Measurements from ENCODE around the gene MARCKS.

DNA sequence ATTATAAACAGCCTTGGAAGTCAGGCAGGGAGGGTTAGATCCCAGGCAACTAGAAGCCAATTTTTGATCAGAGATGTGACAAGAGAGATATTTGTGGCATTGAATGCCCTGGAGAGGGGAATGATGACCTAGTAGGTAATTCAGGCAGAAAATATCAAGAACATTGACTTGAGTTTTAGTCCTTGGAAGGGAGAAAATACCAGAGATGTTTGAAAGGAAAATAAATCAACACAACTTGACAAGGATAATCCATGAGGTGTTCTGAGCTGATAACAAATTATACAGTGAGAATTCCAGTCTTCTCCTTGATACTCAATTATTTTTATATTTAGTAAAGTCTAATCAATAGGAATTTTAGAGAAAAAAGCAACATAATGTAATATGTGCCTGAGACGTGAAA lies 10.6 kb upstream of the MARCKS start:
- TF ChIP-seq, protein P1, sequence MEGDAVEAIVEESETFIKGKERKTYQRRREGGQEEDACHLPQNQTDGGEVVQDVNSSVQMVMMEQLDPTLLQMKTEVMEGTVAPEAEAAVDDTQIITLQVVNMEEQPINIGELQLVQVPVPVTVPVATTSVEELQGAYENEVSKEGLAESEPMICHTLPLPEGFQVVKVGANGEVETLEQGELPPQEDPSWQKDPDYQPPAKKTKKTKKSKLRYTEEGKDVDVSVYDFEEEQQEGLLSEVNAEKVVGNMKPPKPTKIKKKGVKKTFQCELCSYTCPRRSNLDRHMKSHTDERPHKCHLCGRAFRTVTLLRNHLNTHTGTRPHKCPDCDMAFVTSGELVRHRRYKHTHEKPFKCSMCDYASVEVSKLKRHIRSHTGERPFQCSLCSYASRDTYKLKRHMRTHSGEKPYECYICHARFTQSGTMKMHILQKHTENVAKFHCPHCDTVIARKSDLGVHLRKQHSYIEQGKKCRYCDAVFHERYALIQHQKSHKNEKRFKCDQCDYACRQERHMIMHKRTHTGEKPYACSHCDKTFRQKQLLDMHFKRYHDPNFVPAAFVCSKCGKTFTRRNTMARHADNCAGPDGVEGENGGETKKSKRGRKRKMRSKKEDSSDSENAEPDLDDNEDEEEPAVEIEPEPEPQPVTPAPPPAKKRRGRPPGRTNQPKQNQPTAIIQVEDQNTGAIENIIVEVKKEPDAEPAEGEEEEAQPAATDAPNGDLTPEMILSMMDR (IDR thresholded peaks at IDR 0.05): no peak
- no peak for TF ChIP-seq EZH2 (IDR thresholded peaks at IDR 0.05)
